A549 (cell line): ENCODE results near the gene C16orf89. TPM values are rescaled to one million over a fixed set of nuclear protein-coding genes. Genes with fewer than 3 reads are reported as not detected.

Source experiments
- ATAC-seq, 2 experiments: fragments of 200-7000 bp in 1 of 2; fragments of >200 bp in 1 of 2; cut with Nextera tagmentation in 1 of 2; cut with Tn5 transposase in 1 of 2; 3 replicates each; pipeline versions ENCODE4 v1.8.0 to v1.9.1; 2018 to 2020; ENCODE audit warnings: mild to moderate bottlenecking in 1 of 2, moderate library complexity in 1 of 2
- CTCF ChIA-PET: fragments of 300-600 bp; sonication (Branson Sonifier 250); formaldehyde crosslinking; extraction: SDS; loops from one replicate; lab custom pipeline; 2021; ENCODE audit warnings: antibody characterized with exemption, inconsistent platforms; lab: Yijun Ruan, JAX
- POLR2A ChIA-PET: fragments of 350-600 bp; formaldehyde crosslinking; extraction: SDS; loops from one replicate; lab custom pipeline; 2021; ENCODE audit warnings: antibody characterized with exemption, inconsistent platforms; lab: Yijun Ruan, JAX
- DNase-seq, 2 experiments: peaks; one replicate each; pipeline versions ENCODE4 v3.0.0 to v3.0.0-alpha.2; 2011 to 2016; ENCODE audit warnings: low read depth in 1 of 2, low spot score in 1 of 2
- FAIRE-seq: peaks from 2 replicates; lab custom pipeline; 2011; peaks lifted over from hg19 to GRCh38; lab: Jason Lieb, UNC
- H3K27ac ChIP-seq, 2 experiments: fragments of >200 bp; sonication (Bioruptor Twin); formaldehyde crosslinking; 3 replicates each; pipeline ENCODE4 v1.5.1; 2016 to 2017
- H3K4me1 ChIP-seq: fragments of >200 bp; sonication (Bioruptor Twin); formaldehyde crosslinking; 3 replicates; pipeline ENCODE4 v1.6.1; 2016
- H3K4me2 ChIP-seq: fragments of >200 bp; sonication (Bioruptor Twin); formaldehyde crosslinking; 3 replicates; pipeline ENCODE4 v1.6.1; 2016
- H3K4me3 ChIP-seq: fragments of >200 bp; sonication (Bioruptor Twin); formaldehyde crosslinking; 3 replicates; pipeline ENCODE4 v1.5.1; 2016
- H3K9me3 ChIP-seq: fragments of >200 bp; sonication (Bioruptor Twin); formaldehyde crosslinking; 3 replicates; pipeline ENCODE4 v1.6.1; 2016
- ATOH8 ChIP-seq: fragments of 250-450 bp; sonication (Bioruptor Pico); IDR thresholded peaks from 2 replicates; pipeline ENCODE4 v1.5.0; 2020; ENCODE audit warnings: low read depth, mild to moderate bottlenecking, moderate library complexity
- BHLHE40 ChIP-seq: IDR thresholded peaks from 2 replicates; pipeline ENCODE4 v1.6.1; 2012; ENCODE audit warnings: low read depth, low read length, inconsistent platforms
- CBX2 ChIP-seq: fragments of 200-600 bp; sonication (generic); IDR thresholded peaks from 2 replicates; pipeline ENCODE4 v1.6.1; 2016; ENCODE audit warnings: low read depth, mild to moderate bottlenecking, borderline replicate concordance
- CEBPB ChIP-seq, 2 experiments: fragments of >200 bp in 1 of 2; sonication (Bioruptor Twin) in 1 of 2; formaldehyde crosslinking in 1 of 2; IDR thresholded peaks; 2 replicates each; pipeline ENCODE4 v1.6.1; 2012 to 2016
- CHD4 ChIP-seq: fragments of 200-600 bp; sonication (generic); IDR thresholded peaks from 2 replicates; pipeline ENCODE4 v1.6.1; 2016; ENCODE audit warnings: antibody characterized with exemption, mild to moderate bottlenecking, borderline replicate concordance
- FOSL2 ChIP-seq, 2 experiments: fragments of 450-650 bp in 1 of 2; fragments of >200 bp in 1 of 2; sonication (Bioruptor Twin) in 1 of 2; formaldehyde crosslinking; IDR thresholded peaks; 2 replicates each; pipeline versions ENCODE4 v1.5.0 to v1.6.1; 2016 to 2020; ENCODE audit warnings: mild to moderate bottlenecking in 1 of 2, moderate library complexity in 1 of 2
- HDAC2 ChIP-seq: fragments of 200-600 bp; sonication (generic); IDR thresholded peaks from 2 replicates; pipeline ENCODE4 v1.6.1; 2016
- HES2 ChIP-seq: fragments of >200 bp; sonication (Bioruptor Twin); formaldehyde crosslinking; IDR thresholded peaks from 2 replicates; pipeline ENCODE4 v1.6.1; 2016
- NPAS2 ChIP-seq: fragments of 250-450 bp; sonication (Bioruptor Pico); IDR thresholded peaks from 2 replicates; pipeline ENCODE4 v1.8.0; 2022; ENCODE audit warnings: mild to moderate bottlenecking, moderate library complexity, borderline replicate concordance
- POLR2AphosphoS2 ChIP-seq: conservative IDR thresholded peaks from 2 replicates; pipeline ENCODE4 v1.6.1; 2012; ENCODE audit warnings: low read length, improper control_type of control experiment, inconsistent platforms
- RAD21 ChIP-seq, 2 experiments: fragments of >200 bp in 1 of 2; sonication (Bioruptor Twin) in 1 of 2; formaldehyde crosslinking in 1 of 2; IDR thresholded peaks in 1 of 2; conservative IDR thresholded peaks in 1 of 2; 2 replicates in 1 of 2; 3 replicates in 1 of 2; pipeline ENCODE4 v1.6.1; 2012 to 2018; ENCODE audit warnings: inconsistent platforms in 1 of 2
- RCOR1 ChIP-seq: fragments of 150-350 bp; IDR thresholded peaks from 2 replicates; pipeline ENCODE4 v1.6.1; 2014; ENCODE audit warnings: antibody characterized with exemption, low read length, low read depth
- SMC3 ChIP-seq: fragments of >200 bp; sonication (Bioruptor Twin); formaldehyde crosslinking; IDR thresholded peaks from 3 replicates; pipeline ENCODE4 v1.6.1; 2018; ENCODE audit warnings: inconsistent platforms
- SREBF2 ChIP-seq: fragments of 450-650 bp; IDR thresholded peaks from 2 replicates; pipeline ENCODE4 v1.6.1; 2014; ENCODE audit warnings: mild to moderate bottlenecking, moderate library complexity
- TFCP2L1 ChIP-seq: fragments of 250-450 bp; sonication (Bioruptor Pico); IDR thresholded peaks from 2 replicates; pipeline ENCODE4 v1.5.0; 2021; ENCODE audit warnings: mild to moderate bottlenecking
- TP53 ChIP-seq: fragments of 250-450 bp; sonication (Bioruptor Pico); IDR thresholded peaks from 2 replicates; pipeline ENCODE4 v1.5.0; 2021; ENCODE audit warnings: mild to moderate bottlenecking, moderate library complexity
- USF2 ChIP-seq: fragments of 450-650 bp; IDR thresholded peaks from 2 replicates; pipeline ENCODE4 v1.6.1; 2014; ENCODE audit warnings: antibody characterized with exemption
- WGBS: methylation state at CpG from one replicate; pipeline ENCODE4 v1.1.6; 2017; ENCODE audit errors: missing lambda C conversion rate; 5-methylcytosine and 5-hydroxymethylcytosine counted together
- polyA plus RNA-seq, 4 experiments: library from polyadenylated mRNA; depleted of rRNA in 3 of 4; stranded (reverse); fragments of >200 nt; fragmentation: RNase III in 1 of 4; extraction: RNeasy Plus Mini Kit Qiagen cat#74134 plus additional on column Dnase treatment in 1 of 4; gene quantifications; 2 replicates in 3 of 4; 3 replicates in 1 of 4; pipeline ENCODE4 v1.2.3, GENCODE V29; 2011 to 2017
- TF ChIP-seq, protein P1 (sequence below): fragments of >200 bp; sonication (Bioruptor Twin); formaldehyde crosslinking; IDR thresholded peaks from 3 replicates; pipeline ENCODE4 v1.5.1; 2016
- TF ChIP-seq, protein P2 (sequence below): fragments of >200 bp; sonication (Bioruptor Twin); formaldehyde crosslinking; IDR thresholded peaks from 3 replicates; pipeline ENCODE4 v1.6.1; 2016
- TF ChIP-seq, protein P3 (sequence below): IDR thresholded peaks from 2 replicates; pipeline ENCODE4 v1.6.1; 2012

Gene C16orf89
- polyA plus RNA-seq, 2 of the 4 experiments (the other 2 are of a cell fraction): not detected

DNA sequence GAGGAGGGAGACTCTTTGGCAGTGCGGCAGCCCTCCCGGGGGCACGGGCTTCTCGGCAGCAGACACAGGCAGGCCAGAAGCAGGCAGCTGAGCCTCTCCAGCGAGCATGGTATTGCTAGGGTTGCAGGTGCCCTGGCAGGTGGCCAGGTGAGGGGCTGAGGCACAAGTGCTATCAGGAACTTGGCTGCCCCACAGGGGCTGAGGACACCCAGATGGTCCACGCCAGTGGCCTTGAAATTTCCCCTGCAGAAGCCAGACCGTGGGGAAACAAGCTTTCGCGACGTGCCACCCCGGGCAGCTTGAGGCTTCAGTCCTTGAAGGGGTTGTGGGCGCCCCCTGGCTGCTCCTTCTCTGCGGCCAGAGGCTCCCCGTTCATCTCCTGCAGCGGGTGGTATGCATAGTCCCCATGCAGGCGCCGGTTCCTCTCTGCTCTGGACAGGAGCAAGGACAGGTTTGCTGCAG, 40.6 kb downstream of the C16orf89 start:
- no peaks in the 10 kb centered on the region for H3K9me3 ChIP-seq
- H3K4me3 ChIP-seq: no peak overlapping the region
- TF ChIP-seq, protein P1, sequence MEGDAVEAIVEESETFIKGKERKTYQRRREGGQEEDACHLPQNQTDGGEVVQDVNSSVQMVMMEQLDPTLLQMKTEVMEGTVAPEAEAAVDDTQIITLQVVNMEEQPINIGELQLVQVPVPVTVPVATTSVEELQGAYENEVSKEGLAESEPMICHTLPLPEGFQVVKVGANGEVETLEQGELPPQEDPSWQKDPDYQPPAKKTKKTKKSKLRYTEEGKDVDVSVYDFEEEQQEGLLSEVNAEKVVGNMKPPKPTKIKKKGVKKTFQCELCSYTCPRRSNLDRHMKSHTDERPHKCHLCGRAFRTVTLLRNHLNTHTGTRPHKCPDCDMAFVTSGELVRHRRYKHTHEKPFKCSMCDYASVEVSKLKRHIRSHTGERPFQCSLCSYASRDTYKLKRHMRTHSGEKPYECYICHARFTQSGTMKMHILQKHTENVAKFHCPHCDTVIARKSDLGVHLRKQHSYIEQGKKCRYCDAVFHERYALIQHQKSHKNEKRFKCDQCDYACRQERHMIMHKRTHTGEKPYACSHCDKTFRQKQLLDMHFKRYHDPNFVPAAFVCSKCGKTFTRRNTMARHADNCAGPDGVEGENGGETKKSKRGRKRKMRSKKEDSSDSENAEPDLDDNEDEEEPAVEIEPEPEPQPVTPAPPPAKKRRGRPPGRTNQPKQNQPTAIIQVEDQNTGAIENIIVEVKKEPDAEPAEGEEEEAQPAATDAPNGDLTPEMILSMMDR: peak; percentile 19; the same call in 1 of the 3 replicates
- TF ChIP-seq RAD21 (conservative IDR thresholded peaks at IDR 0.05 in 1 of 2, IDR thresholded peaks at IDR 0.05 in 1 of 2) (peak in 1 of 2 experiments; percentile 31; a peak in 2 of 5 replicates), NPAS2 (no peak)
- DNase-seq (peak; percentile 46 to 49), FAIRE-seq (no peak), ATAC-seq (peak; percentile 64 to 86; a peak in 5 of 6 replicates)
- no peak overlapping the region for H3K4me2 ChIP-seq
- H3K4me1 ChIP-seq: peaks cover 4% of the 10 kb centered on the region; the same call in 1 of the 3 replicates
- H3K27ac ChIP-seq: no peak overlapping the region
- ChIA-PET CTCF (interaction anchor here (0.7 to 3.1 kb wide), 10 partner anchors 9 to 235 kb away, joined by 3 to 12 read pairs (median 4); partner anchors contain the start of gene NAGPA), POLR2A (no interaction called here)
- 36% methylated on average over 16 of the region's 17 CpGs for WGBS

GRCh38 chr16:5024632-5025031, 41.1 kb downstream of the C16orf89 start:
- H3K4me2 ChIP-seq: no peak overlapping the region
- H3K4me1 ChIP-seq: peaks cover 4% of the 10 kb centered on the region; the same call in 1 of the 3 replicates
- ATAC-seq: peak; percentile 72 to 83
- DNase-seq: peak; percentile 75 to 82
- TF ChIP-seq RAD21 (conservative IDR thresholded peaks at IDR 0.05 in 1 of 2, IDR thresholded peaks at IDR 0.05 in 1 of 2) (peak; percentile 38 to 59; a peak in 3 of 5 replicates), SREBF2 (no peak), TFCP2L1 (CRISPR knock-in tag) (no peak), POLR2AphosphoS2 (no peak), ATOH8 (no peak), BHLHE40 (no peak), CEBPB (IDR thresholded peaks at IDR 0.05) (no peak), SMC3 (peak; percentile 28; the same call in 1 of the 3 replicates), HES2 (no peak), HDAC2 (no peak), USF2 (no peak), RCOR1 (no peak), CBX2 (no peak), FOSL2 (IDR thresholded peaks at IDR 0.05) (no peak), FOSL2 (CRISPR knock-in tag; IDR thresholded peaks at IDR 0.05) (no peak), CHD4 (no peak), TP53 (CRISPR knock-in tag) (no peak)
- TF ChIP-seq, protein P2, sequence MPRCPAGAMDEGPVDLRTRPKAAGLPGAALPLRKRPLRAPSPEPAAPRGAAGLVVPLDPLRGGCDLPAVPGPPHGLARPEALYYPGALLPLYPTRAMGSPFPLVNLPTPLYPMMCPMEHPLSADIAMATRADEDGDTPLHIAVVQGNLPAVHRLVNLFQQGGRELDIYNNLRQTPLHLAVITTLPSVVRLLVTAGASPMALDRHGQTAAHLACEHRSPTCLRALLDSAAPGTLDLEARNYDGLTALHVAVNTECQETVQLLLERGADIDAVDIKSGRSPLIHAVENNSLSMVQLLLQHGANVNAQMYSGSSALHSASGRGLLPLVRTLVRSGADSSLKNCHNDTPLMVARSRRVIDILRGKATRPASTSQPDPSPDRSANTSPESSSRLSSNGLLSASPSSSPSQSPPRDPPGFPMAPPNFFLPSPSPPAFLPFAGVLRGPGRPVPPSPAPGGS: no peak
- TF ChIP-seq, protein P1: peak; percentile 42
- TF ChIP-seq, protein P3, sequence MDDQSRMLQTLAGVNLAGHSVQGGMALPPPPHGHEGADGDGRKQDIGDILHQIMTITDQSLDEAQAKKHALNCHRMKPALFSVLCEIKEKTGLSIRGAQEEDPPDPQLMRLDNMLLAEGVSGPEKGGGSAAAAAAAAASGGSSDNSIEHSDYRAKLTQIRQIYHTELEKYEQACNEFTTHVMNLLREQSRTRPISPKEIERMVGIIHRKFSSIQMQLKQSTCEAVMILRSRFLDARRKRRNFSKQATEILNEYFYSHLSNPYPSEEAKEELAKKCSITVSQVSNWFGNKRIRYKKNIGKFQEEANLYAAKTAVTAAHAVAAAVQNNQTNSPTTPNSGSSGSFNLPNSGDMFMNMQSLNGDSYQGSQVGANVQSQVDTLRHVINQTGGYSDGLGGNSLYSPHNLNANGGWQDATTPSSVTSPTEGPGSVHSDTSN: no peak
- ChIA-PET POLR2A (no interaction called here), CTCF (interaction anchor here (0.7 to 3.1 kb wide), 10 partner anchors 9 to 133 kb away, joined by 3 to 12 read pairs (median 4); partner anchors contain the start of gene NAGPA)
- H3K4me3 ChIP-seq: no peak overlapping the region
- FAIRE-seq: no peak
- H3K27ac ChIP-seq: no peak overlapping the region
- no peaks in the 10 kb centered on the region for H3K9me3 ChIP-seq
- WGBS: 27% methylated on average over 4 of the region's 4 CpGs
